Endothelial cell of umbilical vein (primary cell): ENCODE measurements around the gene DNAJC12. TPM values are rescaled to one million over a fixed set of nuclear protein-coding genes. Genes with fewer than 3 reads are reported as not detected.

Source experiments
- BruUV-seq: library from RNA; stranded (reverse); fragments of 400-500 nt; replicated peaks from 2 replicates; lab custom pipeline; 2021; lab: Mats Ljungman, UMichigan
- CTCF ChIA-PET: fragments of 300-600, 350-600 bp; sonication (Branson Sonifier 250); formaldehyde crosslinking; loops from one replicate; lab custom pipeline; 2021; ENCODE audit warnings: antibody characterized with exemption, inconsistent platforms; lab: Charles Lee
- POLR2A ChIA-PET: fragments of 300-600, 350-600 bp; sonication (Branson Sonifier 250); formaldehyde crosslinking; loops from one replicate; lab custom pipeline; 2021; ENCODE audit warnings: antibody characterized with exemption, inconsistent platforms; lab: Charles Lee
- DNase-seq: peaks from one replicate; pipeline ENCODE4 v3.0.0-alpha.2; 2011; ENCODE audit warnings: low read depth, low spot score
- FAIRE-seq: peaks from 2 replicates; lab custom pipeline; 2011; peaks lifted over from hg19 to GRCh38; lab: Jason Lieb, UNC
- H2AFZ ChIP-seq: 2 replicates; pipeline ENCODE4 v1.6.0; 2012; ENCODE audit warnings: low read depth, low read length, control low read depth, inconsistent platforms
- H3K27ac ChIP-seq: 2 replicates; pipeline ENCODE4 v1.5.1; 2011; ENCODE audit warnings: low read depth, mild to moderate bottlenecking, control low read depth, low read length, moderate library complexity; ENCODE audit not compliant: insufficient read depth
- H3K27me3 ChIP-seq, 2 experiments: 2 replicates each; pipeline versions ENCODE4 v1.6.0 to v1.6.1; 2011; ENCODE audit warnings: low read length in 2 of 2, mixed read lengths in 1 of 2; ENCODE audit not compliant: control insufficient read depth in 2 of 2, insufficient read depth in 2 of 2
- H3K36me3 ChIP-seq, 2 experiments: 2 replicates in 1 of 2; 3 replicates in 1 of 2; pipeline ENCODE4 v1.5.1; 2011; ENCODE audit warnings: low read length in 2 of 2, mild to moderate bottlenecking in 1 of 2, moderate library complexity in 1 of 2; ENCODE audit not compliant: control insufficient read depth in 2 of 2, insufficient read depth in 2 of 2; ENCODE audit errors: extremely low read depth in 1 of 2
- H3K4me1 ChIP-seq: 3 replicates; pipeline ENCODE4 v1.5.1; 2011; ENCODE audit warnings: mild to moderate bottlenecking, low read length; ENCODE audit not compliant: control insufficient read depth, insufficient read depth; ENCODE audit errors: extremely low read depth
- H3K4me2 ChIP-seq: 2 replicates; pipeline ENCODE4 v1.6.1; 2011; ENCODE audit warnings: low read length, control low read depth, mixed read lengths; ENCODE audit not compliant: insufficient read depth
- H3K4me3 ChIP-seq, 3 experiments: fragments of 200-600 bp in 1 of 3; sonication (generic), shearing (Covaris generic) in 1 of 3; replicated peaks in 1 of 3; 2 replicates each; pipeline ENCODE4 v1.5.1; 2011 to 2016; ENCODE audit warnings: control low read depth in 3 of 3, low read length in 3 of 3, mild to moderate bottlenecking in 2 of 3, inconsistent platforms in 1 of 3, low read depth in 1 of 3, moderate library complexity in 1 of 3; ENCODE audit not compliant: insufficient read depth in 1 of 3
- H3K79me2 ChIP-seq: 2 replicates; pipeline ENCODE4 v1.6.0; 2012; ENCODE audit warnings: low read length, inconsistent platforms; ENCODE audit not compliant: control insufficient read depth, insufficient read depth
- H3K9ac ChIP-seq: replicated peaks from 2 replicates; pipeline ENCODE3; 2011; ENCODE audit warnings: low read length, control low read depth; ENCODE audit not compliant: insufficient read depth; ENCODE audit errors: extremely low read depth
- H3K9me1 ChIP-seq: replicated peaks from 3 replicates; pipeline ENCODE4 v1.6.0; 2011; ENCODE audit warnings: mild to moderate bottlenecking, low read length; ENCODE audit not compliant: control insufficient read depth, insufficient read depth; ENCODE audit errors: extremely low read depth
- H3K9me3 ChIP-seq: replicated peaks from 2 replicates; pipeline ENCODE4 v1.5.1; 2012; ENCODE audit warnings: low read length, inconsistent platforms; ENCODE audit not compliant: control insufficient read depth, insufficient read depth
- H4K20me1 ChIP-seq: replicated peaks from 2 replicates; pipeline ENCODE3; 2011; ENCODE audit warnings: mild to moderate bottlenecking, low read length; ENCODE audit not compliant: control insufficient read depth, insufficient read depth; ENCODE audit errors: extremely low read depth
- CTCF ChIP-seq, 2 donors: IDR thresholded peaks; 1 replicate in 1 of 2; 2 replicates in 1 of 2; pipeline ENCODE4 v1.5.1; 2011; ENCODE audit warnings: low read length in 2 of 2, mild to moderate bottlenecking in 2 of 2, moderate library complexity in 2 of 2, control low read depth in 1 of 2, inconsistent platforms in 1 of 2, low read depth in 1 of 2; ENCODE audit not compliant: insufficient read depth in 1 of 2; ENCODE audit errors: extremely low read depth in 1 of 2
- EZH2 ChIP-seq: IDR thresholded peaks from 2 replicates; pipeline ENCODE4 v1.6.1; 2012; ENCODE audit warnings: borderline replicate concordance, low read depth, mild to moderate bottlenecking, moderate library complexity, low read length, inconsistent platforms; ENCODE audit not compliant: severe bottlenecking
- FOS ChIP-seq: IDR thresholded peaks from 2 replicates; pipeline ENCODE4 v1.6.1; 2011; ENCODE audit warnings: mild to moderate bottlenecking, low read length, moderate library complexity, borderline replicate concordance; ENCODE audit not compliant: insufficient read depth
- GATA2 ChIP-seq: IDR thresholded peaks from 2 replicates; pipeline ENCODE4 v1.7.0; 2011; ENCODE audit warnings: low read depth, mild to moderate bottlenecking, moderate library complexity, mixed read lengths, low read length; ENCODE audit not compliant: insufficient read length, insufficient read depth
- JUN ChIP-seq: IDR thresholded peaks from 2 replicates; pipeline ENCODE4 v1.6.1; 2011; ENCODE audit warnings: borderline replicate concordance, low read depth; ENCODE audit not compliant: insufficient read length, insufficient read depth
- MAX ChIP-seq: IDR thresholded peaks from 2 replicates; pipeline ENCODE4 v1.6.1; 2011; ENCODE audit not compliant: insufficient read depth, insufficient read length
- MYC ChIP-seq: IDR thresholded peaks from one replicate; pipeline ENCODE4 v1.6.1; 2011; ENCODE audit warnings: mild to moderate bottlenecking, low read depth, low read length
- POLR2A ChIP-seq: IDR thresholded peaks from 2 replicates; pipeline ENCODE4 v1.6.1; 2012; ENCODE audit warnings: low read depth, mild to moderate bottlenecking, control low read depth, low read length
- POLR2AphosphoS5 ChIP-seq: IDR thresholded peaks from 2 replicates; pipeline ENCODE4 v1.6.1; 2012; ENCODE audit warnings: low read depth, mild to moderate bottlenecking, control low read depth, low read length, moderate library complexity; ENCODE audit not compliant: insufficient read depth
- dilution Hi-C: fragments of 300-500 bp; cut with MboI; formaldehyde crosslinking; loops from one replicate; pipeline ENCODE4 v1.15.0; 2019; ENCODE audit warnings: low sequenced_read_pairs; ENCODE audit not compliant: extremely low pct_ligation_motif_present
- intact Hi-C: fragments of 100-400 bp; cut with micrococcal nuclease; formaldehyde crosslinking; loops from one replicate; pipeline ENCODE4 v1.10.0; 2022
- polyA plus RNA-seq, 4 experiments: library from polyadenylated mRNA; depleted of rRNA in 3 of 4; stranded (reverse) in 3 of 4; unstranded in 1 of 4; fragments of >200 nt; gene quantifications; 2 replicates each; pipeline versions ENCODE4 v1.2.1 to v1.2.3, GENCODE V29; 2011 to 2012; ENCODE audit warnings: missing spikeins in 1 of 4
- total RNA-seq: library from RNA; stranded (reverse); gene quantifications from 2 replicates; pipeline ENCODE4 v1.2.3, GENCODE V29; 2021

DNAJC12 gene
- total and polyA plus RNA-seq, 2 donors (not counting 3 experiments of a cell fraction or from before 2014, with no cell fraction given), result 0.54 to 1.0 TPM

- Histone ChIP-seq H3K9me3 (no peaks in the 10 kb centered on the region), H3K79me2 (peaks cover 29% of the 10 kb centered on the region), H2AFZ (peak overlapping the region; percentile 70), H3K4me2 (peak overlapping the region; percentile 66), H3K27ac (peak overlapping the region; percentile 29), H3K9ac (peak overlapping the region; percentile 73), H3K9me1 (no peaks in the 10 kb centered on the region), H3K4me3 (peak overlapping the region in 2 of 3 experiments; percentile 39 to 95), H4K20me1 (no peaks in the 10 kb centered on the region), H3K36me3 (peaks cover 4 to 6% of the 10 kb centered on the region in 2 experiments), H3K27me3 (no peaks in the 10 kb centered on the region), H3K4me1 (peaks cover 11% of the 10 kb centered on the region)
- TSS peak; percentile 72 for BruUV-seq
- intact Hi-C loops (loop anchor here (1.0 to 2.0 kb wide), 8 partner anchors 29 to 447 kb away; no protein-coding TSS in a partner anchor), dilution Hi-C loops (no loop called here)
- no peak for DNase-seq
- TF ChIP-seq POLR2AphosphoS5 (no peak), EZH2 (no peak), GATA2 (no peak), POLR2A (no peak), MYC (no peak), FOS (no peak), MAX (no peak), CTCF (IDR thresholded peaks at IDR 0.05; ENCODE audit: extremely low read depth in 1 of 2, insufficient read depth in 1 of 2, low read depth in 1 of 2, low read length in 2 of 2) (no peak), JUN (no peak)
- CTCF ChIA-PET, result interaction anchor here (0.6 to 5.1 kb wide), 8 partner anchors 11 to 329 kb away, joined by 3 to 23 read pairs (median 4); no protein-coding TSS in a partner anchor
- peak; percentile 15 for FAIRE-seq
- POLR2A ChIA-PET, result interaction anchor here (0.6 kb wide), 1 partner anchor 34 kb away, joined by 4 read pairs; no protein-coding TSS in a partner anchor
Observed at GRCh38 chr10:67883710-67884312, 45.8 kb upstream of the DNAJC12 start.
